ENCODE measurements around the gene NIBAN1.
"Not testable (repeated sequence)": the region's sequence is repeated elsewhere in the genome, so short reads cannot be mapped to it uniquely, and the experiment has no call there.

NIBAN1 gene

GRCh38 chr1:184974056-184974836 lies at the start of gene NIBAN1:
Gene NIBAN1 (minus strand): TSS chr1:184974508. CDS start chr1:184974356, 152 bp downstream.
- peak; percentile 59 for DNase-seq

DNA sequence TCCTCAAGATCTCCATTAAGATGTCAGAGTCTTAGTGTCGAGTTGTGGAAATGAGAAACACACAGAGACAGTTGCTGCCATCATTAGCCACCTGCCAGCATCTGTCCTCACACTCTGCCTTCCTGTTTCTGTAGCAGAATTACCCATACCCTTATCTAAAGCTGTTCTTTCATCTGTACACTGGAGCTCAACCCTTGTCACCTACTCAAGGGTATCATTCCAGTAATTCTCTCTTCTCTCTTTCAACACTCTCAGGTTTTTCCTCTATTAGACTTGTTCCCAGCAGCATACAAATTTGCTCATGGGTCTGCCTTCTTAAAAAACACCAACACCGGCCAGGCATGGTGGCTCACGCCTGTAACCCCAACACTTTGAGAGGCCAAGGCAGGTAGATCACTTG lies 43.7 kb upstream of the NIBAN1 start:
- no peak for DNase-seq

GRCh38 chr1:185017338-185017737 lies 43.0 kb upstream of the NIBAN1 start:
- no peak for DNase-seq

DNA sequence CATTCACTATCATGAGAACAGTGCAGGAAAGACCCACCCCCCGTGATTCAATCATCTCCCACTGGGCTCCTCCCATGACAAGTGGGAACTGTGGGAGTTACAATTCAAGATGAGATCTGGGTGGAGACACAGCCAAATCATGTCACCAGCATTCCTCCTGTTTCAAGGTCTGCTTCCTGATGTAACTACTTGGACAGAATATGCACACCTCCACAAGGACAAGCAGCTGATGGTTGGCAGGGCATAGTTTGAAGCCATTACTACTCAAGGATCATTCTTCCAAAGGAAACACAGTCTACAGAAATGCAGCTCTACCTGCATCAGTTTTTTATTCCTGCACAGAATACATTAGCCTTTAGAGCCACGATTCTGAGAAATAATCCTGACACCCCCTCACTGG lies 42.6 kb upstream of the NIBAN1 start:
- no peak for DNase-seq

DNA sequence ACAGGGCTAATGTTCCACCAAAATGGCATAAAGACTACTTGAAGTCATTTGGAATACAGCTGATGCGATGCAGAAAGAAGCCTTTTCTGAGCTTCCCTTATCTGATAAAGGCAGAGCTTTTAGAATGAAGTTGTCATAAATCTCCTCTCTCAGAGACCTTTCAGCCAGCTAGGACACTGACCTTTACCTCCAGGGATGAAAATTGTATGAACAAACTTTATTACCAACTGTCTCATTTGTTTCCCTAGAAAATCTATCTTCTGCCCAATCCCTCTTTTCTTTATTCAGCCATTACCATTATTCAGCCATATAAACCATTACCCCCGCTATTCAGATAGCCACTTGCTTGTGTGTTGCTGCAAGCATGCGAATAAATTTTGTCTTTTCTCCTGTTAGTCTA lies 41.3 kb upstream of the NIBAN1 start:
- DNase-seq, result no peak

GRCh38 chr1:185014941-185015340 lies 40.6 kb upstream of the NIBAN1 start:
- no peak for DNase-seq

GRCh38 chr1:185010361-185010760 lies 36.1 kb upstream of the NIBAN1 start:
- DNase-seq, result no peak

DNA sequence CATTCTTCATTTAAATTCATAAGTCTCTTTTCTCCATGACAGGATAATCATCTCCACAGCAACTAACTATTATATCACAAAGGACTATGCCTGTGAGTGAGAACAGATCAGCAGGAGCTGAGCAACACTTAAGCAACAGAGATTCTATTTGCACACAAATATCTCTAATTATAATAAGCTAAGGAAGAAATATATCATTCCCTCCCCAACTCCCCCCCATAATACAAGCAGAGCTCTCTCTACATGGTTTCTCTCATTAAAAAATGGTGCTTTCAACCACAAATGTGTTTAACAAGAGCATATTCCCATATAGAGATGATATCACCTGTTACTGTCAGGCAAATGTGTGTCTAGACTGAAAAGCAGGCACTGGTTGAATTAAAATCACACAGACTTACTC lies 34.5 kb upstream of the NIBAN1 start:
- DNase-seq, result no peak

DNA sequence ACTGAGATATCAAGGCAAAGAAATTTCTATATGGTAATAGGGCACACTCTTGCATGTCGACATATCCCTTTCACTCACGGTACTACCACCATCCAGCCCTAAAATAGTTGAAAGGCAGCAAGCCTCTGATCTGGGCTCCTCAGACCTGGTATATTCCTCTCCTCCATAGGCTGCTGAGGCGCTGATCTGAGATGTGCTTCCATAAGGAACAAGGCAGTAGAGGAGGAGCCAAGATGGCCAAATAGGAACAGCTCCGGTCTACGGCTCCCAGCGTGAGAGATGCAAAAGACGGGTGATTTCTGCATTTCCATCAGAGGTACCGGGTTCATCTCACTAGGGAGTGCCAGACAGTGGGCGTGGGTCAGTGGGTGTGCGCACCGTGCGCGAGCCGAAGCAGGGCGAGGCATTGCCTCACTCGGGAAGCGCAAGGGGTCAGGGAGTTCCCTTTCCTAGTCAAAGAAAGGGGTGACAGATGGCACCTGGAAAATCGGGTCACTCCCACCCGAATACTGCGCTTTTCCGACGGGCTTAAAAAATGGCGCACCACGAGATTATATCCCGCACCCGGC lies 27.1 kb upstream of the NIBAN1 start:
- DNase-seq, result not testable (repeated sequence)

DNA sequence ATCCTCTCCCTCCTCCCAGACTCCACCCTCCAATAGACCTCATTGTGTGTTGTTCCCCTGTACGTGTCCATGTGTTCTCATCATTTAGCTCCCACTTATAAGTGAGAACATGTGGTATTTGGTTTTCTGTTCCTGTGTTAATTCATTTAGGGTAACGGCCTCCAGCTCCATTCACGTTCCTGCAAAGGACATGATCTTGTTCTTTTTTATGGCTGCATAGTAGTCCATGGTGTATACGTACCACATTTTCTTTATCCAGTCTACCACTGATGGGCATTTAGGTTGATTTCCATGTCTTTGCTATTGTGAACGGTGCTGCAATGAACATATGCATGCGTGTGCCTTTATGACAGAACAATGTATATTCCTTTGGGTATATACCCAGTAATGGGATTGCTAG lies 25.7 kb upstream of the NIBAN1 start:
- not testable (repeated sequence) for DNase-seq

GRCh38 chr1:184994301-184994700 lies 20.0 kb upstream of the NIBAN1 start:
- no peak for DNase-seq

DNA sequence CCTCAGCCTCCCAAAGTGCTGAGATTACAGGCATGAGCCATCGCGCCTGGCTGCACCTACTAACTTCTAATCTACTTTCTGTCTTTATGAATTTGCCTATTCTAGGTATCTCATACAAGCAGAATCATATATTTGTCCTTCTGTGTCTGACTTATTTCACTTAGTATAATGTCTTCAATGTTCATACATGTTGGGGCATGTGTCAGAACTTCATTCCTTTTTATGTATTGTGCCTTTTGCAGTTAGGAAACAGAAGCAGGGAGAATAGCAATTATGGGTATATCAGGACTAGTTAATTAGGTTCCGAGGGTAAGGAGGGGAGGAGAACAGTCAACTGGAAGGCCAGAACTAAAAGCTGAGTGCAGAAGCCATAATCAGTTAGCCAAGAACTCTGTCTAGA lies 18.0 kb upstream of the NIBAN1 start:
- no peak for DNase-seq

DNA sequence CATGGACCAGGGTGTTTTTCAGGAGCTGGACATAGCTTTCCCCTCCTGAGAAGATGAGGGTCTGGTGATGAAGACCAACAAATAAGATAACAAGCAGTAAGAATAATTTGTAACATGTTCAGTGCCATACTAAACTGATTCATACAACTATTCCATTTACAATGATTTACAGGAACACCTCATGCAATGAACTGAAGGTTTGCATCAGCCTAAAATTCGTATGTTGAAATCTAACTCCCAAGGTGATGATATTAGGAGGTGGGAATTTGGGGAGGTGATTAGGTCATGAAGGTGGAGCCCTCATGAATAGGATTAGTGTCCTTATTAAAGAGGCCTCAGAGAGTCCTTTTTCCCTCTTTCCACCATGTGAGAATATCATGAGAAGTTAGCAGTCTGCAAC lies 15.9 kb upstream of the NIBAN1 start:
- no peak for DNase-seq

GRCh38 chr1:184988506-184988905 lies 14.2 kb upstream of the NIBAN1 start:
- no peak for DNase-seq

- DNase-seq, result no peak
These were observed 13.4 kb upstream of the NIBAN1 start for GRCh38 chr1:184987696-184988095.

DNA sequence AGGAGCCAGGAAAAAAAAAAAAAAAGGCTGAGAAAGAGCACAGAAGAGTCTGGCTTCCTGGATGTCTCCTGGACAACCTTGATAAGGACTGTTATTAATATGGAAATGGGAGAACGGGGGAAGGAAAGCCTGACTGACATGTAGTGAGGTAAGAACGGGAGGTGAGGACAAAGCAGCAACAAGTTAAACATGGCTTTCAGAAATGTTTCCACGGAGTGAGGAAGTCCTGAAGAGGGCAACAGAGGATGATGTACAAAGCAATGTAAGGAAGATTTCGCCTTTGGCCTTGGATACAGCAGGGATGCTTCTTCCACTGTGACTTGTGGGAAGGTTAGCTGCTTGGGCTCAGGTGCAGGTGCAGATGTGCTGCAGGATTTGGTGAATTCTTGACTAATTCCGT lies 11.9 kb upstream of the NIBAN1 start:
- DNase-seq, result no peak

- peak; percentile 81 for DNase-seq
These were observed 8.0 kb upstream of the NIBAN1 start for GRCh38 chr1:184982002-184982954.

- DNase-seq, result no peak
These were observed 6.4 kb upstream of the NIBAN1 start for GRCh38 chr1:184980726-184981125.

- DNase-seq, result no peak
These were observed 1.0 kb upstream of the NIBAN1 start for GRCh38 chr1:184975208-184975870.

- DNase-seq, result no peak
These were observed 468 bp upstream of the NIBAN1 start for GRCh38 chr1:184974837-184975115.

DNA sequence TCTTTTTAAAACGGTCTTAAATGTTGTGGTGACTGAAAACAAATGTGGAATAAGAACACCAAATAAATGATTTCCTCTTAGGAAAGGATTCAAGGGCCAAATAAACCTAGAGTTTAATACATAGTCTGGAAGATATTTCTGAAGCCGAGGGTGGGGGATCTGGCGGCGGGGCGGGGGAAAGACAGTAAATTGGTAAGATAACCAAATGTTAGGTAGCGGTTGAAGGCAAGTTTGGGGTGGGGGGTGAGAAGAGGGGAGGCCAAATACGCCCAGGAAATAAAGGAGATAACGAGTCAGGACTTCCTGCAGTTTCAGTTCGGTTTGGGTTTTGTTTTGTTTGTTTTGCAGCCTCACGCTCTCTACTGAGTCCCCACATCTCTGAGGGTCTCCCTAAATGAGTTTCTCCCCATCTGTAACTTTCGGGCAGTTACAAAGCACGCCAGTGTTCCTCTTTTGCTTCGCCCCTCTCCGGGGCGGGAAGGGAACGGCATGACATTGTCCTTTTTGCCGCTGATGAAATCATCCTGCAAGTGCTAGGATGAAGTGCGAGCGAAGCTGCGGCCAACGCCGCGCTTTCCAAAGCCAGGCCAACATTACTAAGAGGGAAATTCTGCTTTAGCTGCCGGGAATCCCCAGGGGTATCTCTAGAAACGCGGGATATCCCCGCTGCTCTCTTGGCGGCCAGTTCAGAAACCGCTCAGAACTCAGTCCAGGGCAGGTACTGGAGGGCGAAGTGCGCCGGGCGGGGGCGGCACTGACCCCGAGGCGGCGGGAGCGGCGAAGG lies 844 bp downstream of the NIBAN1 start:
- peak; percentile 72 for DNase-seq

DNA sequence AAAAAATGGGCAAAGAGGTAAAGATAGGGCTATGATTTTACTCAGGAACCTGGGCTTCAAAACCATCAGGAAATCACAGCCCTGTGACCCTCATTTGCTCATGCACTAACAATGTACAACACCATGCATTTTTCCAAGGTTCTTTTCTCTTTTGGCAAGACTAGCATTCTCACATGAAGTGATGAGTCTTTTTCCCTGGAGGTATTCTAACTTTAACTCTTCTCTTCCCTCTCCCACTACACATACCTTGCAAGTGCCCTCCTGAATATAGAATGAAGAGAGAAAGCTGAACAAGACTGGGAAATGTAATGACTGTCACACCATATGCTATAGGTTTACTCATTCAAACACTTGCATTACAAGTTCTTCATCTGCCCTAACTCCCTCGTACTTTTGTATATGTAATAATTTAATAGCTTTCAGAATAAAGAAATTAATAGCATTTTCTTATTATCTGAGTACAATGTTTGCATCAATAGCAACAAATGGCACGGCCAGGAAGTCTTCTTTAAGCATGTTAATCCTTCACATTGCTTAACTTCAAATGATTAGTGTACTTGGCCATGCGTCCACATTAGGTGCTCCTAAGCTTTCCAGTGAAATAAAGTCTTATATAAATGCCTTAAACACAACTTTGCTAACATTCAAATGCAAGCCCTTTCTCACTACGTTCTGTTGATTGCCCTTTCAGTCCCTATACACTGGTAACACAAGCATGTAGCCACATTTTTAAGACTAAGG lies 1.8 kb downstream of the NIBAN1 start:
- DNase-seq, result no peak

Data from stimulated activated CD4-positive, alpha-beta T cell treated with anti-CD3 and anti-CD28 coated beads, Interleukin-4, amount 100 ng/mL, for 24 hours (primary cell).